ENCODE measurements around the gene MTHFSD.

Gene MTHFSD

DNA sequence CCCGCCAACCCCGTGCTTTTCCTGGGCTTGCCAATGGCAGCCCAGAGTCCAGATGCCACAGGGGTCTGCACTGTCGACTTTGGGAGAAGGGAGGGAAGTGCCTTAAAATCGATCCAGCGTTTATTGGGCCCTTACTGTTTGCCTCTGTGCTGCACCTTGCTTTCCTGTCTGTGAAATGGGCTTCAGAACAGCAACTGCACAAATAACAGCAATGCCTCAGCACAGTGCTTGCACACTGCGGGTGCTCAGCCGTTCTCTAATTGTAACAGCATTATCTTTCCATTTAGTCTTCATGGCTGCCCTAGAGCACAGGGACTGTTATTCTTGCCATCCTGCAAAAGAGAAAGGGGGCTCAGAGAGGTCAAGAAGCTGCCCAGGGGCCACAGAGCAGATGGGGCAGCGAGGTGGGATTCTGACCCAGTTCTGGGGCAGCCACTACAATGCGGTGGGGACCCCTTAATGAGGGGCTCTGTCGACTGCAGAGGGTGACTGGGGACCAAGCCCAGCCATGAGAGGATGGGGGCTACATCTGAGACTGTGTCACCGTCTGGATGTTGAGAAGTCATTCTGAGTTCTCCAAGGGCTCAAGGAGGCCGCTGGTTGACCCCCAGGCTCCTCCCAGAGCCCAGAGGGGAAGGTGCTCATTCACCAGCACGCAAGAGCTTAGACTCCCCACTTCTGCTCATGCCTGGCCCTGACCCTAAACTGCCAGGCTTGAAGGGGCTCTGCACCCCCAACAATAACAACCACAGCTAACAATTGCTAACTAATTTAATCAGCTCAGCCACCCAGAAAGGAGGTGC is 54.1 kb downstream of the MTHFSD start:
- no peak for DNase-seq

DNA sequence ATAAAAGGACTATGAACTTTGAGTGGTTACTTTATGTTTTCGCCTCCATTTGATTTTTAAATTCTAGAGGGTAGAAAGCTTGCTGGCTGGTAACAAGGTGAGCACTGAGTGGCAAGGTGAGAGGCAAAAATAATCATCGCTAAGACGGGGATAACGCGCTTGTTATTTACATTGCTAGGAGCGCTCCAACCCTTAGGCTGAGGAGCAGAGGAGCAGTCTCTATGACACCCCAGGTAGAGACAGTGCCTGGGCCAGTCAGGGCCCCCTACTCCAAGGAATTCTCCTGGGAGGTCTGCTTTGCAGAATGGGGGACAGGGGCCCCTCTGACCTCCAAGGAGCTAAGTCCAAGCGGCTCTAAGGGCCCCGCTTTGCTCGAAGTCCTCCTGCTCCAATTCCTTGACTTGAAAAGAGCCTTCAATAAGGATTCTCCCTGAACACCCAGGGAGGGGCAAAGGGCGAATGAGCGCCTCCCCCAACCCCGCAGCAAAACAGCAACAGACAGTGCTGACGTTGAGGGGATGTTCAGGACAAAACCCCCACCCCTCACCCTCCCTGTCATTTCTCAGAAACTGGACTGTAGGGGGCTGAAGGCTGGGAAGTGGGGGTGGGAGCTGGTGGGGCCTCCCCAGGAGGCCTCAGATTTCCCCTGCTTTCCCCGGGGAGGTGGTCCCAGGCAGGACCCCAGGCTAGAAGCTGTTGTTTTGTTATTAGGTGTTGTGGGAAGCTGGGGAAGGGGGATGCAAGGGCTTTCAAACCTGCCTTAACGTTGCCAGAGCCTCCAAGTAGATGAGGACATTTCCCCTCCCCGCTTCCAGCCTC is 54.9 kb downstream of the MTHFSD start:
- no peak for DNase-seq

DNA sequence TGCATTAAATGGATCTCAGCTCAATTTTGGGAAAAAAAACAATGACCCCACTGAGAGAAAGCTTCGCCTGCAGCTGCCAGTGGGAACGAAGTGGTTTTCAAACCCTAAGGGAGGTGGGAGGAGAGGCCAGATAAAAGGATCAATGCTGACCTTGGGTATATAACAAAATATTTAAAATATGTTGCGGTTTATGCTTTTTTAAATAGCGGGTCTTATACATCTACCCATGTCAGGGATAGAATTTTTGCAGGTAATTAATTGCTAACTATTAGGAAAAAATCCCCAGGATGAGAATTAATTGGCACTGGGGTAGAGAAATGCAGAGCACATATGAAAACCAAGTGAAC is 55.6 kb downstream of the MTHFSD start:
- no peak for DNase-seq

DNA sequence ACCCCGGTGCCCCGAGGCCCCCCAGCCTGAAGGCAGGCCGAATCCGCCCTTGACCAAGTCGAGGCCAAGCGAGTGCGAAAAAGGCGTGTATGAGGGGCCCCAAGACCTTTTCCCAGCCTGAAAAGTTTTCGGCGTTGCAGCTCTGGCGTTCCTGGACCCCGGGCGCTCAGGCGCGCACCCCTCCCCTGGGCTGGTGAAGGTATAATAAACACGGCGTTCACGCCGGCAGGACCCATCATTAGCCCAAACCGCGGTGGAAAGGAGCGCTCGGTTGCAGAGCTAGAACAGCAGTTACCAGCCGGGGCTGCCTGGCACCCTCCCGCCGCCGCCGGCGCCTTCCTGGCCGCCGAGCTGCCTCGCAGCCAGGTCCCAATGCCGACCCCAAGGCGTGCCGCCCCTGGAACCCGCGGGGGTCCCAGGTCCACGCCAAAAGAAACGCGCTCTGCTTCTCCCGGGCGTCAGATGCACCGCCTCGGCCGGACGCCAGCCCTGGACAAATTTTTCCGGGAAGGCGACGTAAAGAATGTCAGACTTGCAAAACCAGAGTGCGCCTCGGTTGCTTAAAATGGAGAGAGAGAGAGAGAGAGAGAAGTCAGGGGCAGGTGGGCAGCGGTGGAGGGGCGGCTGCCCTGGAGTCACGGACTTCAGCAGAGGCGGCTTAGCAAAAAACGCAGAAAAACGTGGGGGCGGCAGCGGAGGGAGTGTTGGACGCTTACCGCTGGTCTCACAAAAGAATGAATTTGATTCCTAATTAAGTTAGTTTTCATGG is 56.2 kb downstream of the MTHFSD start:
- no peak for DNase-seq

DNA sequence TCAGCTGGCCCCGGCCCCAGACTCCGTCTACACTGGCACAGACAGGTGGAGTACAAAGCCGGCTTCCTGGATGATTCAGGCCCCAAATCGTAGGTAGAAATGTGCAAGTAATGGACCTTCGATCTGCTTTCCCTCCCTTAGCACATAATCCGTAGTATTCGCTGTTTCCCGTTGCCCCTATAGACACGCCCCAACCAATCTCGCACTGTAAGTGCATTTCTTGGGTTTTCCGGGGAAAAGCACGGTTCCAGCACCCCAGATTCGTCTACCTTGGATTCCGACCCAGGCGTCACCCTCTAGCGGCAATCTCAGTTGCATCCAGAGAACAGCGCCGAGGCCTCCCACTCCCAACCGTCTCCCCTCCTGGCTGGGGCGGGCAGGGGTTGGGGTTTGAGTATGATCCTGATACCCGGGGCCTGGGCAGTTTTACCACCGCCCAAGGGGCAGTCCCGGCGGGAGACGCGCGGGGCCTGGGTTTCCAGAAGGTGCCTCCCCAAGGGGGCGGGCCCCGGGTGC is 56.8 kb downstream of the MTHFSD start:
- no peak for DNase-seq

DNA sequence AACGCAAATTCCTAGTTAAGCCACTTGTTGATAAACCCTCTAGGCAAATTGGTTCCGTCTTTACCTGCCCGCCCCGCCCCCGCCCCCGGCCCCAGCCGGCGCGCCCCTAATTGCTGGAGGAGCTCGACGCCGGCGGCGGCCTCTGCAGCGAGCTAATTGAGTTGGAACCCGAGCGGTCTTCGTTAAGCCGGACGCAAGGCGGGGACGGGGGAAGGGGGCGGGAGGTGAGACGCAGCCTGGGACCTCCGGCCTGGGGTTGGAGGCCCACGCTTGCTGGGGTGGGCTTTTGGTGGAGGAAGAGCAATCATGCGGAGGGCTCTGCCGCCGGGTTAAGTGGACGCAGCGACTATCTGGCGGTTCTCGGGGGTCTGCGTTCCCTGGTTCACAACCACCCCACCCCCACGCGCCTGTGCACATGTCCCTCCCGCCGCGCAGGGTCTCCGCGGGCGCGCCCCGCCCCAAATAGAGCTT is 57.4 kb downstream of the MTHFSD start:
- DNase-seq: no peak

DNA sequence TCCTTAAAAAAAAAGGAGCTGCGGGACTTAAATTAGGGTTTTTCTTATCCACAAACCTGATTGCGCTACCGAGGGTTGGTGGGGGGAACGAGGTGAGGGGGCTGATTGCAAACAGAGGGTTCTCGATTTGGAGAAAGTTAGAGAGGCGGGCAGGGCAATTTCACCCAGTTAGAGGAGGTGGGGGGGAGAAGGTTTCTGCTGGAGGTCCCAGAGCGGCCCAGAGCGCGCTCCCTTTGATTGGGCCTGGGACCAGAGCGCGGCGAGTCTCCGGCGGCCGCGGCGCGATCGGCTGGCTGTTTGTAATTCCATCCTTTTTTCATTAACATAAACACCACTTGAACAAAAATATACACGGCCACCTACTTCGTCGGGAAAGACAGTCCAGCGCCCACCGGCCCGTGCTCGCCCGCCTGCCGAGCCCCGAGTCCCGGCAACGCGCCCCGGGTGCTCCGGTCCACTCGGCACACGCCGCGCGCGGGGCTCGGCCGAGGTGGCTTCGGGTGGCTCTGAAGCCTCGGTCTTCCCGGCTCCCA is 58.0 kb downstream of the MTHFSD start:
- no peak for DNase-seq

DNA sequence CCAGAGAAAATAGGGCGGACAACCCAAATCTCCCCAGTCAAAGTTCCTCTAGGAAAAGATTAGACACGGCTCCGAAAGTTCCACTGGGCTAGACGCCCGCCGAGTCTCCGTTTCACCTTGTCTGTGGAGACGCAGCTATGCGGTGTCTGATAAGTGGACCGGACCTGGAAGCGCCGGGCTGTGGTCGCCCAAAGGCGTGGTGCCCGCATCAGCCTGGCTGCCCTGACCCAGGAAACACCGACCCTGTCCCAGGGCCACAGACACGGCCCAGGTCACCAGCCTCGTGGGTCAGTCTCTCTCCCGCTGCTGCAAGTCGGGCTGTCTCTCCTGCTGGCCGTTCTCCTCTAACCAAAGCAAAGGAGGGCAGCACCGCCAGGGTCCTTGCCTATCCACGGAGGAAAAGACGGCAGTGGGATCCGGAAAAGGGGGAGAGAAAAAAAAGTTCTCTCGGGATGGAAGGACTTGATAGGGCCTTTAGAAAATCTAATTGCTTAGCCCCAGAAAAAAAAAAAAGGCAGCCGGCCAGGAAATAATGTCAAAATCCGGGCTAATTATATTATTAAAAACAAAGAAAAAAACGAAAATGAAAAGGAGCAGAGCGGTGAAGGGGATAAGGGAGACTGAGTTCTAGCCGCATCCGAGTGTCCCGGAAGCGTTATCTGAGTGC is 58.6 kb downstream of the MTHFSD start:
- DNase-seq: no peak

DNA sequence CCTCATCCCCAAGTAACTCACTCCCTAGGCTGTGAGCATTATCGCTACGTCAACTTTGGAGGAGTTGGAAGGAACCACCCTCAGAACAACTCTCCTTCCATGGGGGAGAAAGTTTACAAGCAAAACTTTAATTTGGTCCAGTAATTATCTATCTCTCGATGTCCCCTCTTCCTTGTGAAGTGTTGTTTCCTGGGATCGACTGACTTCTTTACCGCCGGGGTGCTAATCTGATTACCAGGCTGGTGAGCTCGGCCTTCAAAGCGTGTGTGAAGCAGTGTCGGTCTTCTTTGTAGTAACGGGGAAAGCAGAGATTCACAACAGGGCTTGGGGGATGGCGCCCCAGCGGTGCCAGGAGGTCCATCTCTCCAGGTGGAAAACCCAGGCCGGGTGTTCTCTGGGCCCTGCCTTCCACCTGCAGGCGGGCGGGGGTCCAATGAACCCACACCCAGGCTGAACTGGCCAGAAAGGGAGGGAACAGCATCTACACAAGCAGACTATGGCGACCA is 59.2 kb downstream of the MTHFSD start:
- DNase-seq: no peak

DNA sequence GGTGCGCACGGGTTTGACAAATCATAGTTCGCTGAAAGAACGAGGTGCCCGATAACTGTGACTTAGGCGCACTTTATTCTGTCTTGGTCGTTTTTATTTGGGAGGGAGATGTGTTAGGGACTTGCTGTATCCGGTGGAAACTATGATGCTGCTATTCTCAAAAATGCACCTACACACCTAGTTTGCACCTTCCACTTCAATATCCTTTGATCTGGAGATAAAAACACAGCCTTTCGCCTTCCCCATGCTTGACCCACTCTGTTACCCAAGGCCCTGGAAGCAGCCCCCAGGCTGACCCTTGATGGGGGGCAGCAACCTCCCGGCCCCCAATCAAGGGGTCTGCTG is 59.7 kb downstream of the MTHFSD start:
- no peak for DNase-seq

DNA sequence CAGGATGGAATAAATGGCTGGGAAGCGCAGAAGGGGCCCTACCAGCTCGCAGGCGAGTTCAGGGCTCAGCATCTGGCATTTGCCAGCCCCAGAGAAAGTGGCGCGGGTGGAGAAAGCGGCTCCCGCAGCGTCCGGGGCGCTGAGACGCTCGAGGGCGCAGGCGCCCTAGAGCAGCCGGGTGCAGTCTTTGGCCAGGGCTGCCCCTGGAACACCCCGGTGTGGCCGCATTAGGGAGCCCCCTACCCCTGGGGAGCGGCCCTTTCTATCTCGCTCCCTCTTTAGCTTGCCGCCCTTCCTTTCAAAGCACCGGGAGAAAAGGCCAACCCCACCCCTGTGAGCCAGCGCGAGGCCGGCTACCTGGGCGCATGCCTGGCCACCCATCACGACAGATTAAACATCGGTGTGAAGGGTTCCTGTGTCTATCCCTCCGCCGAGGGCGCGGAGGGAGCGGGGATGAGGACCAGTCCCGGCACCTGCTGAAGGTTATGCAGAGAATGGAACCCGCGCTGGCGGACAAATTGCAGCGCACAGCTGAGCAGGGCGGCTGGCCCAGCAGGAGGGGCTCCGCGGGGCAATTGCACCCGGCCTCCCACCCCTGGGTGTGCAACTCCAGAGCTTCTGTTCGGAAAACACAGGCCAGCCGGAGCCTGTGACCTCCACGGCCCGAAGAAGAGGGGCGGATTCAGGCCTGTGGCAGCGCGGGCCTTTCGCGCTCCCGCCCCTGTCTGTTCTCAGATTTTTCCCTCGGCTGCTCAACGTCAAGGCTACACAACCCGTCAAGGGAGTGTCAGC is 60.3 kb downstream of the MTHFSD start:
- DNase-seq: no peak

DNA sequence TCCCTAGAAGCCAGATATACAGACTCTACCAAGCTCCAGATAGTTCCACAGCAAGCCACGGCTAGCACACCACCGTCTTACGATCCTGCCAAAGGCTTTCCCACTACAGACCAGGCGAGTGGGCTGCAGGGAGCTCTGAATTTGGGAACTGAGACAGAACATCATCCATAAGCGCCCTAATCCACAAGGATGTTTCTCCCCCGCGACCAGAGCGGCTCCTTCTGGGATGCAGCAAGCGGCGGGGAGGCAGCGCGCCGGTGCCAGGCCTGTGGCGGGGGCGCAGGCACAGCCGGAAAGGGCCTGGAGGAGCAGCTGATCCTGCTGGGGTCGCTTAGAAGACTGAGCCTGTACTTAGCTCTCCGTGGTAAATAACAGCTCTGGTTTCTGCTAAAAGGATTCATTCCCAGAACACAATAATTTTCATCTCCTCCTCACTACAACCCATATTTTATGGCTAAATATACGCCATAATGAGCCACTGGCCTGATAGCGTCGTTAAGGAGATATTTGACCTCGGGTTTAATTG is 60.9 kb downstream of the MTHFSD start:
- DNase-seq: no peak

DNA sequence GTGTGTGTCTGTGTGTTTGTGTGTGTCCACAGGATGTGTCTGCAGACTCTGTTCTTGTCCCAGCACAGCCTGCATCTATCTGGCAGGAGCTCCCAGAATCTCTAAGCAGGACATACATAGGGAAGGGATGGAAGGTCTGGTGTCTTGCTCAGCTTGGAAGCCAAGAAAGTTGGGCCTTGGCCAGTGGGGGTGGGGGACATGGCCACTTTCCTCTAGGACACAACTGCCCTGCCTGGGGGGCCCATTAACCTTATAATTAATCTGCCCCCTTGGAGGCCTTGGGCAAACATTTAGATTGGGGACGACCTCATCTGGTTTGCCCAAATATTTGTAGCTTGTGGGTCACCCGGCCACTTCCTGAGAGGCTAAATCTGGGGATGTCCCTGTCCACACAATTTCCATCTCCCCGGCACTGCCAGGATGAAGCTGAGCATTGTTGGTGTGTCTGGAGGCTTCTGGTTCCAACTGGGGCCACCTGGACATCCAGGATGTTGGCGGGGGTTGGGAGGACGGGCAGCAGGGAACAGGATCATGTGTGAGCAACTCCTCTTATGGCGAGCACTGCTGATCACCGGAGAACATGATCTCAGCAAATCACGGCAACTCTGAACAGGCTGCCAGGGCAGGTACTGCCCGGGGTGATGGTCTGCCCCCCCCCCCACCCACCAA is 61.9 kb downstream of the MTHFSD start:
- no peak for DNase-seq

DNA sequence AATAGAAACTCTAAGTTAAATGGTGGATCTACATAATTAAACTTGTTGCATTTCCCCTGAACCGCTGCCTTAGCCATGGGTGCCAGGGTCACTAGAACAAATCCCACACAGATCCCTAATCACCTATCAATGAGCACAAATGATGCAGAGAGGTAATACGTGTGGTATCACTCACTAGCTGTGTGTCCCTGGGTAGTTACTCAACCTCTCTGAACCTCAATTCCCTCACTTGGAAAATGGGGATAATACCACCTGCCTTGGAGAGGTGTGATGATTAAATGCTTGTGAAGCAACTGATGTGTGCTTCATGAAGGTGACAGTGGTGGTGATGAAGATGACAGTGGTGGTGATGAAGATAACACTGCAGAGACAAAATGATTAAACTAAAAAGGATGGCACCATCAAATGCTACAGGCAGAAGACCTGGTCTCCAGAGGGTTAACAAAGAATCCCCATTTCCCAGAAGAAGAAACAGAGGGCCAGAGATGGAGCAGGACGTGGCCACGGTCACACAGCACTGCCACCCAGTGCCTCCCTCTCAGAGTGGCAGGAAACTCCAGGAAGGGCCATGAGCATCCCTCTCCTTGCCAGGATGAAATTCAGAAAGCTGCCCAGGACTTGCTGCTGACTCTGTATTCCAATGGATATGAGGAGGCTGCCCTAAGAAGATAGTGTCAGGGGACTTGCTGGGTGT is 62.6 kb downstream of the MTHFSD start:
- no peak for DNase-seq

DNA sequence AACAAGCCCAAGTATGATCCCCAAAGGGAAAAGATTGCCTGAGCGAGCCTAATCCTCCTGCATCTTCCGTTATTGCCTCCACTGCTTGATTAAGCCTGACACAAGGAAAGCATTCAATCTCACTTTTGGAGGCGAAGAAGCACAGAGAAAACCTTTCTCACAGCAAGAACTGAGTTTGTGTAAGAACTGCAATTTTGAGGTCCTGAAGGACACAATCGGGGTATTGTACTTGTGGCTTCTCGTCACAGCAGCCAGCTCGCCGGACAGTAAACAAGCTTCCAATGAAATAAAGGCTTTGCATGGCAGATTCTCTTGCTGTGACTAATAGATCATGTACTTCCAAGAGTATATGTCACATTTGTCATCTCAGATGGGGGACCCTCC is 63.4 kb downstream of the MTHFSD start:
- no peak for DNase-seq

DNA sequence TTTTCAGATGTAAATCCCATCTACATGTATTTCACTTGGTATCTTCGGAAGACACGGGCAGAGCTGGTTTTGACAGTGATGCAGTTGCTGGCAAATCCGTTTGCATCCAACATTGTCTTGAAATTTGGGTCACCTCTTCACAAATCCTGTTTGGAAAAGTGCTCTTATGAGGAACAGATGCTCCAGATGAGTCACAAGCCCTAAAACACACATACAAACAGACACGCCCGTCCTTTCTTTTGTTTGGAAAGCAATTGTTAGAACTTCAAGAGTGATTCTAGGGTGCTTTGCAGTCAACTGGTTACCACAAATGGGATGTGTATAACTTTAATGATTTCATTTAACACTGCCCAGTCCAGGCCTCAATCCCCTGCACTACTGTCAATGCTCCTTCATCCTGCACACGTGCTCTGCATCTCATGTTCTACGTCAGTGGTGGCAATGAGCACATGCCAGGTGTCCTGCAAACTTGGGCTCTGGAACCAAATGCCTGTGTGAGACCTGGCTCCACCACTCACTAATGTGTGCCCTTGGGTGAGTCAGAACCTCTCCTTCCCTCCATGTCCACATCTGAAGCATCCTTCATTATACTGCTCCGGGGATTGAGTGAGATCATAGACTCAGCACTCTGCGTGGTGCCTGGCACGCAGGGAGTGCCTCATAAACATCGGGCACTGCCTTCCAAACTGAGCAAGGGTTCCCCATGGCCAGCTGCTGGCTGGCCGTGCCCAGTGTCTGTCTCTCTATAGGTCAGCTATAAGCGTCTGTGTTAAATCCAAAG is 64.0 kb downstream of the MTHFSD start:
- DNase-seq: no peak

DNA sequence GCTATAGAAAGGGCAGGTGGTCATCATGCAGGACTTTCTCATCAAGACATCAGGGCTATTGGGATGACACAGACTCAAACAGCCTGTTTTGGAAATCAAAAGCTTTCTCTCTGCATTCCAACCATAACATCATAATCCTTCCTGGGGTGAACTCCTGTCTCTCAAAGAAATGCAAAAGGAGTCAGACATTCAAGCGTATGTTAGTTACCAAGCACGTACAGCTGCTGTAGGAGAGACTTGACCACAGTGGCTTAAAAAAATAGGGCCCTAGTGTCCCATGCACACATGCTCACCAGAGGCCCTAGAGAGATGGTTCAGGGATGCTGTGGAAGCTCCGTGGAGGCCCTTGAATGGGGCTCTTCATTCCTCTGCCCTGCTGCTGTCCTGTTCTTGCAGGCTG is 69.3 kb downstream of the MTHFSD start:
- no peak for DNase-seq

DNA sequence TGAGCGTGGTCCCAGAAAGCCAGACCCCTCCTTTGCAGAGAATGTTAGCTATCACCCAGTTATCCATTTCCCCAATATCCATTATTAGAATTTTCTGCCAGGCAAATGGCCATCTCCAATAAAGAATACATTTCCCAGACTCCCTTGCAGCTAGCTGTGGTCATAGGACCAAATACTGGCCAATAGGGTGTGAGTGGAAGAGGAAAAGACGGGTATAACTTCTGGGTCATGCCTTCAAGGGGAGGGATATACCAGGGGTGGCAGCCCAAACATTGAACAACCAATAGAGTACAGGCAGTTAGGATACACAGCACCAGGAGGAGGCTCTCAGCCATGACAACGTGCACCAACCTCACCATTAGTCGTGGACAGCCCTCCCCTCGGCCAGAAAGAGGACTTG is 70.8 kb downstream of the MTHFSD start:
- DNase-seq: no peak

DNA sequence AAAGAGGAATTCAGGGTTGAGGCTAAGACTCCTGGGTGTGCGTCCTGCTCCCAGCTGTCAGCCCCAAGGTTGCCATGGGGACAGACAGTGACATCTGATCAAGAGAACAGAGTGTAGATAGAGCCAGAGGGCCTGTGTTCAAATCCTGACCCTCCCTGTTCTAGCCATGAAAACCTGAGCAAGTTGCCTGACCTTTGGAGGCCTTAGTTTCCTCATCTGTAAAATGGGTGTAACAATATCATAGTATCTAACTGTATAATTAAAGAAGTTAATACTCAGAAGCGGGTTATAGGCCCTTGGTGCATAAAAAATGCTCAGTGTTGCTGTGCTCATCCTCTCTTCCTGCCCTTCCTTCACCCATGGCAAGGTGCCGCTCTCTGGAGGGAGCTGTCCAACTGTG is 73.4 kb downstream of the MTHFSD start:
- no peak for DNase-seq

Data from CD4-positive, alpha-beta T cell treated with Interleukin-10 for 1 hour (primary cell).